Thyroid gland (tissue), 4 donors: ENCODE data around the gene RRAGD. TPM values are rescaled to one million over a fixed set of nuclear protein-coding genes. Genes with fewer than 3 reads are reported as not detected.
A peak's percentile ranks its signal among the peaks of the same experiment; 100 is the strongest.

Experiments used
- DNase-seq, 2 donors: peaks; one replicate each; pipeline ENCODE4 v3.0.0-alpha.2; 2019
- H3K27ac ChIP-seq, 3 donors: fragments of 200-600 bp; sonication (generic); 1 replicate in 2 of 3; 2 replicates in 1 of 3; pipeline ENCODE4 v1.5.1; 2016 to 2019; ENCODE audit warnings: mild to moderate bottlenecking in 1 of 3, moderate library complexity in 1 of 3
- H3K27me3 ChIP-seq: fragments of 200-600 bp; sonication (generic); one replicate; pipeline ENCODE4 v1.5.1; 2019
- H3K36me3 ChIP-seq, 2 donors: fragments of 200-600 bp; sonication (generic); one replicate each; pipeline ENCODE4 v1.5.1; 2016 to 2019
- H3K4me1 ChIP-seq, 2 donors: fragments of 200-600 bp; sonication (generic); one replicate each; pipeline ENCODE4 v1.5.1; 2017 to 2019
- H3K4me3 ChIP-seq, 3 donors: fragments of 200-600 bp; sonication (generic); replicated peaks in 1 of 3; 1 replicate in 2 of 3; 2 replicates in 1 of 3; pipeline ENCODE4 v1.5.1; 2016; ENCODE audit warnings: mild to moderate bottlenecking in 1 of 3
- H3K9me3 ChIP-seq: fragments of 200-600 bp; sonication (generic); one replicate; pipeline ENCODE4 v1.5.1; 2017
- POLR2A ChIP-seq, 2 donors: fragments of 450-650 bp; IDR thresholded peaks; one replicate each; pipeline ENCODE4 v1.6.1; 2017; ENCODE audit warnings: antibody characterized with exemption in 2 of 2, mild to moderate bottlenecking in 2 of 2, moderate library complexity in 1 of 2
- WGBS, 2 donors: methylation state at CpG; one replicate each; pipeline ENCODE4 v1.1.5; 2017; 5-methylcytosine and 5-hydroxymethylcytosine counted together
- intact Hi-C: fragments of 100-400 bp; cut with DNase I; formaldehyde crosslinking; loops from one replicate; pipeline ENCODE4 v1.15.1; 2023
- total RNA-seq, 4 donors: library from RNA; depleted of rRNA; stranded (reverse); fragments of >200 nt; gene quantifications; one replicate each; pipeline ENCODE4 v1.2.3, GENCODE V29; 2016
- TF ChIP-seq, protein P1 (sequence below), 6 experiments: fragments of 200-600 bp in 3 of 6; fragments of 450-650 bp in 3 of 6; sonication (generic) in 3 of 6; IDR thresholded peaks; one replicate each; pipeline ENCODE4 v1.5.1; 2016 to 2019; ENCODE audit warnings: antibody characterized with exemption in 6 of 6, mild to moderate bottlenecking in 2 of 6, inconsistent platforms in 1 of 6, moderate library complexity in 1 of 6

Gene RRAGD
- total RNA-seq, 4 donors from 2014 or later, result 49.8 to 73.0 (median 62.2) TPM

DNA sequence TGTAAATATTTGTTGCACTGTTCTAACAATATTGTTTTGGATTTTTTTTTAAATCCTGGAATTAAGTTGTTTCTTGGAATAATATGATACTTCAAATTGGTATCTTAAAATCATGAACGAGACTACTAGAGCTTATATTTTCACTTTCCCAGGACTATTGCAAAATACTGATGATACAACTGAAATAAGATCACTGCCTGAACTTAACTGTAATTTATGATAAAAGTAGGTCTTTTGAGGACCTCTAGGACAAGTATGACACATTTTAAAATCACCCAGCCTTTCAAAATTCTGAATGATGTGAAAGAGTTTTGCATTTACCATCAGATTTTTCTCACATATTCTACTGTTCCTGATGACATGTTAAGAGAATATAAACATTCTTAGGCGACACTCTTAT, 50.9 kb downstream of the RRAGD start:
- 84 to 91% methylated on average over 2 of the region's 2 CpGs for WGBS, 2 donors
- TF ChIP-seq, protein P1, sequence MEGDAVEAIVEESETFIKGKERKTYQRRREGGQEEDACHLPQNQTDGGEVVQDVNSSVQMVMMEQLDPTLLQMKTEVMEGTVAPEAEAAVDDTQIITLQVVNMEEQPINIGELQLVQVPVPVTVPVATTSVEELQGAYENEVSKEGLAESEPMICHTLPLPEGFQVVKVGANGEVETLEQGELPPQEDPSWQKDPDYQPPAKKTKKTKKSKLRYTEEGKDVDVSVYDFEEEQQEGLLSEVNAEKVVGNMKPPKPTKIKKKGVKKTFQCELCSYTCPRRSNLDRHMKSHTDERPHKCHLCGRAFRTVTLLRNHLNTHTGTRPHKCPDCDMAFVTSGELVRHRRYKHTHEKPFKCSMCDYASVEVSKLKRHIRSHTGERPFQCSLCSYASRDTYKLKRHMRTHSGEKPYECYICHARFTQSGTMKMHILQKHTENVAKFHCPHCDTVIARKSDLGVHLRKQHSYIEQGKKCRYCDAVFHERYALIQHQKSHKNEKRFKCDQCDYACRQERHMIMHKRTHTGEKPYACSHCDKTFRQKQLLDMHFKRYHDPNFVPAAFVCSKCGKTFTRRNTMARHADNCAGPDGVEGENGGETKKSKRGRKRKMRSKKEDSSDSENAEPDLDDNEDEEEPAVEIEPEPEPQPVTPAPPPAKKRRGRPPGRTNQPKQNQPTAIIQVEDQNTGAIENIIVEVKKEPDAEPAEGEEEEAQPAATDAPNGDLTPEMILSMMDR (IDR thresholded peaks at IDR 0.05), result no peak
- no peak for TF ChIP-seq POLR2A (IDR thresholded peaks at IDR 0.05)
- Histone ChIP-seq H3K4me3 (no peak overlapping the region), H3K36me3 (no peaks in the 10 kb centered on the region), H3K27me3 (no peaks in the 10 kb centered on the region), H3K9me3 (no peaks in the 10 kb centered on the region), H3K4me1 (no peaks in the 10 kb centered on the region), H3K27ac (no peak overlapping the region)
- DNase-seq, result no peak
- intact Hi-C loops, result loop anchor here (10.0 kb wide), 1 partner anchor 46 kb away; the partner anchor contains the start of gene GABRR2

DNA sequence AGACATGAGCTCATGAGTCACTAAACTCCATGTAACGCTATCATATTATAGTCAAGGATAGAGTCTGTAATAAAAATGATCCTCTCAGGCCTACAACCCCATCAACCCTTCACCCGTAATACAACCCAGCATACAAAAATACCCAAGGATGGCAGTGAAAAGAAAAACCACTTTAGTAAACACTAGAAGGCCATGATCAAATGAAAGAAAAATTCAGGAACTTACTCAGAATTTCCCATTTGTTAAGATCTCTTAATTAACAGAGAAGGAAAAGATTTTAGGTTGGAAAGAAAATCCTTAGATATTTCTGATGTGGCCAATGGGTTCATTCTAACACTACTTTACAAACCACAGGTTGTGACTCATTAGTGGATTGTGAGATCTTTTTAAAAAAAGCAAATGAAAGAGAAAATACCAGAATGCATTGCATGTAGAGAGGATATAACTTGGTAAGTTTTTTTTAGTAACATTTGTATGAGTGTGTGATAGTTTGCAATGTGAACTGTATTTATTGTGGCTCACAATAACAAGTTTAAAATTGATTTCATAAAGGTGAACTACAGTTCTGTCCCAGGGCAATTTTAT, 51.6 kb downstream of the RRAGD start:
- intact Hi-C loops, result loop anchor here (10.0 kb wide), 1 partner anchor 46 kb away; the partner anchor contains the start of gene GABRR2
- no peak for TF ChIP-seq POLR2A (IDR thresholded peaks at IDR 0.05)
- TF ChIP-seq, protein P1 (IDR thresholded peaks at IDR 0.05), result no peak
- Histone ChIP-seq H3K9me3 (no peaks in the 10 kb centered on the region), H3K36me3 (no peaks in the 10 kb centered on the region), H3K4me1 (no peaks in the 10 kb centered on the region), H3K27me3 (no peaks in the 10 kb centered on the region), H3K27ac (no peak overlapping the region), H3K4me3 (no peak overlapping the region)
- DNase-seq, result no peak
- 97% methylated on average over 2 of the region's 2 CpGs for WGBS, 2 donors

DNA sequence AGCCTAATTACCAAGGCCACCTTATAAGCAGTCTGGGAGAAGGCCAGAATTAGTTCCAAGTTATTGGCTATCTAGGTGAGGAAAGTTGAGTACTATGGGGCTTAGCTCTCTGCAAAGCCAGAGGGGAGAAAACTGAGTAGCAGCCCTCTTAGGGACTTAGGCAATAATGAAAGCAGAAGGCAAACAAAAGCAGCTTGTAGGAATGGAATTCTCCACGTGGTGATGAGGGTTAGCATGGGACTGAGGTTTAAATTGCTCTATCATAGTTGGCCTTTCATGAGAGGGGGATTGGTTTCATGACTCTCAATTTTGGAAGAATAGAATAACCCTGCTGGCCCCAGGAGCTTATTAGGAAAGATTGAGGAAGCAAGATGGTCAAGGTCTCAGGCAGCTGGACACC, 52.5 kb downstream of the RRAGD start:
- no peaks in the 10 kb centered on the region for H3K4me1 ChIP-seq
- 11 to 32% methylated on average over 1 of the region's 1 CpG for WGBS, 2 donors
- H3K27ac ChIP-seq, result no peak overlapping the region
- no peaks in the 10 kb centered on the region for H3K9me3 ChIP-seq
- intact Hi-C loops, result no loop called here
- no peaks in the 10 kb centered on the region for H3K27me3 ChIP-seq
- TF ChIP-seq POLR2A (IDR thresholded peaks at IDR 0.05), result no peak
- TF ChIP-seq, protein P1 (IDR thresholded peaks at IDR 0.05), result no peak
- H3K36me3 ChIP-seq, result no peaks in the 10 kb centered on the region
- no peak for DNase-seq
- no peak overlapping the region for H3K4me3 ChIP-seq

DNA sequence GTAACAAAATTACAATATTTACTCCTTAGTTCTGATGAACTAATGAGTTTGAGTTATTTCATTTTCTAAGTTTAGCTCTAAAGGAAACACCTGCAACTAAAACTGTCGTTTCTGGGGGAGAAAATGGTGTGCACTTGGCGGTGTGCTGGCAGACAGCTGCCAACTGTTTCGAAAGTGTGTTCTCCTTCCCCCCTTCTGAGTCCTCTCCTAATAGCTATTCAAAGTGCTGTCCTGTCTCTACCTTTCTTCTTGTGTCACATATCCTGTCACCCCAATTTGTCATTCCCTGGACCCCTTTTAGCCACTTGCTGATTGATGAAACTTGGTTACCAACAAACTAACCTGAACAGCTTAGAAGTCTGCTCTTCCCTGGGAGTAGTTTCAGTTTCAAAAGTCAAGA, 54.7 kb downstream of the RRAGD start:
- Histone ChIP-seq H3K36me3 (no peaks in the 10 kb centered on the region), H3K27me3 (no peaks in the 10 kb centered on the region), H3K9me3 (no peaks in the 10 kb centered on the region), H3K4me3 (no peak overlapping the region), H3K27ac (no peak overlapping the region), H3K4me1 (no peaks in the 10 kb centered on the region)
- peak in 1 of 2 donors; percentile 14 for DNase-seq
- WGBS, 2 donors, result 48 to 54% methylated on average over 3 of the region's 3 CpGs
- TF ChIP-seq POLR2A (IDR thresholded peaks at IDR 0.05), result no peak
- TF ChIP-seq, protein P1 (IDR thresholded peaks at IDR 0.05), result no peak
- intact Hi-C loops, result no loop called here

DNA sequence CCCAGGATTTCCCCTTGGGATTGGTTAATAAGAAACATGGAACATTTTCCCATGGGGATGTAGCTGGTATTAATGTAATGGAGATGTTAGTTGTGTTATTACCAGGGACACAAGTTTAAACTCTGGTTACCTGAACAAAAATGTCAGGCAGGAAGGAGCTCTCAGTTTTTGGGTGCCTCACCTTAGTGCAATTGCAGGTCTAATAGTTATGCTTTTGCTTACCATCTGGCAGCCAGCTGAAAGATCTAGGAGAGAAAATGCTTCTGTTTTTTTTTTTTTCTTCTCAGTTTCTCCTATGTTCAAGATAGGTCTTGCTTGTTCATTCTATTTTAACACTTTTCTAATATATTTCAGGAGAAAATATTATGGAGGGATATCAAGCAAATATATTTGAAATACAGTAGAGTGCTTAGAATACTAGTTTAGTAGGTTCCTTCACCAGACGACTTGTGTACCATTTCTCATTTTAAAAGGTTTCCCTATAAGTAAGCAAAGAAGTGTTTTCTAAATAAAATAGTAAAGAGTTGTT, 55.4 kb downstream of the RRAGD start:
- Histone ChIP-seq H3K9me3 (no peaks in the 10 kb centered on the region), H3K36me3 (no peaks in the 10 kb centered on the region), H3K27ac (no peak overlapping the region), H3K4me3 (no peak overlapping the region), H3K4me1 (no peaks in the 10 kb centered on the region), H3K27me3 (no peaks in the 10 kb centered on the region)
- 63% methylated on average over 1 of the region's 1 CpG for WGBS, 2 donors
- TF ChIP-seq POLR2A (IDR thresholded peaks at IDR 0.05), result no peak
- TF ChIP-seq, protein P1 (IDR thresholded peaks at IDR 0.05), result no peak
- DNase-seq, result no peak
- intact Hi-C loops, result no loop called here
